K562 (cell line): ENCODE results near the gene C11orf54. TPM values are rescaled to one million over a fixed set of nuclear protein-coding genes. Genes with fewer than 3 reads are reported as not detected.

Experiments used
- FOXM1 ChIP-seq, 2 experiments: fragments of 450-650 bp in 1 of 2; sonication (generic) in 1 of 2; formaldehyde crosslinking in 1 of 2; IDR thresholded peaks; 2 replicates each; pipeline versions ENCODE4 v1.6.1 to v1.9.0; 2017 to 2022; ENCODE audit warnings: low read depth in 2 of 2, mild to moderate bottlenecking in 2 of 2, missing genetic modification reagents in 1 of 2, moderate library complexity in 1 of 2
- GABPB2 ChIP-seq: fragments of 250-450 bp; sonication (Bioruptor Pico); conservative IDR thresholded peaks from 2 replicates; pipeline ENCODE4 v1.5.1; 2021; ENCODE audit warnings: mild to moderate bottlenecking
- MAFF ChIP-seq: IDR thresholded peaks from 2 replicates; pipeline ENCODE4 v1.6.1; 2012; ENCODE audit warnings: low read length, improper control_type of control experiment
- RBM15 ChIP-seq: fragments of 200-400 bp; formaldehyde crosslinking; IDR thresholded peaks from 2 replicates; pipeline ENCODE4 v1.6.1; 2018; ENCODE audit warnings: mild to moderate bottlenecking, low read length, moderate library complexity; ENCODE audit not compliant: insufficient read depth
- ZBTB7A ChIP-seq: IDR thresholded peaks from 2 replicates; pipeline ENCODE4 v1.6.1; 2011; ENCODE audit warnings: low read depth, mild to moderate bottlenecking, low read length, moderate library complexity, borderline replicate concordance; ENCODE audit not compliant: control insufficient read depth
- ZSCAN32 ChIP-seq: fragments of 450-650 bp; formaldehyde crosslinking; IDR thresholded peaks from 2 replicates; pipeline ENCODE4 v1.4.0; 2020; ENCODE audit warnings: mild to moderate bottlenecking, moderate library complexity
- polyA plus RNA-seq, 8 experiments: library from polyadenylated mRNA; depleted of rRNA in 4 of 8; stranded (reverse) in 5 of 8; unstranded in 3 of 8; fragments of >200 nt; fragmentation: Nextera tagmentation in 2 of 8; fragmentation: Illumina TruSeq in 1 of 8; extraction: Ambion mirVana in 2 of 8; extraction: Trizol in 1 of 8; gene quantifications; 2 replicates each; pipeline versions ENCODE4 v1.2.1 to v1.2.3, GENCODE V29; 2011 to 2014; ENCODE audit warnings: inconsistent platforms in 1 of 8, missing spikeins in 1 of 8
- total RNA-seq, 7 experiments: library from RNA; depleted of rRNA in 6 of 7; stranded (reverse); fragments of >200 nt in 6 of 7; fragmentation: Illumina TruSeq in 2 of 7; extraction: Trizol in 2 of 7; gene quantifications; 2 replicates each; pipeline versions ENCODE4 v1.2.1 to v1.2.3, GENCODE V29; 2011 to 2021; ENCODE audit warnings: low replicate concordance in 1 of 7
- TF ChIP-seq, protein P1 (sequence below): fragments of 450-650 bp; IDR thresholded peaks from 2 replicates; pipeline ENCODE4 v1.6.1; 2014; ENCODE audit warnings: low read depth, mild to moderate bottlenecking, moderate library complexity, borderline replicate concordance
- TF ChIP-seq, protein P2 (sequence below): fragments of 450-650 bp; IDR thresholded peaks from 2 replicates; pipeline ENCODE4 v1.6.1; 2016; ENCODE audit warnings: mild to moderate bottlenecking, moderate library complexity
- TF ChIP-seq, protein P3 (sequence below): fragments of 450-650 bp; IDR thresholded peaks from 2 replicates; pipeline ENCODE4 v1.6.1; 2016; ENCODE audit warnings: mild to moderate bottlenecking

C11orf54 gene
- total and polyA plus RNA-seq, 9 of the 15 experiments (the other 6 are each of a cell fraction or from before 2014, with no cell fraction given): 13.4 to 33.0 (median 23.1) TPM

GRCh38 chr11:93718057-93718563 is 23.4 kb upstream of the C11orf54 start (continued):
- TF ChIP-seq, protein P1, sequence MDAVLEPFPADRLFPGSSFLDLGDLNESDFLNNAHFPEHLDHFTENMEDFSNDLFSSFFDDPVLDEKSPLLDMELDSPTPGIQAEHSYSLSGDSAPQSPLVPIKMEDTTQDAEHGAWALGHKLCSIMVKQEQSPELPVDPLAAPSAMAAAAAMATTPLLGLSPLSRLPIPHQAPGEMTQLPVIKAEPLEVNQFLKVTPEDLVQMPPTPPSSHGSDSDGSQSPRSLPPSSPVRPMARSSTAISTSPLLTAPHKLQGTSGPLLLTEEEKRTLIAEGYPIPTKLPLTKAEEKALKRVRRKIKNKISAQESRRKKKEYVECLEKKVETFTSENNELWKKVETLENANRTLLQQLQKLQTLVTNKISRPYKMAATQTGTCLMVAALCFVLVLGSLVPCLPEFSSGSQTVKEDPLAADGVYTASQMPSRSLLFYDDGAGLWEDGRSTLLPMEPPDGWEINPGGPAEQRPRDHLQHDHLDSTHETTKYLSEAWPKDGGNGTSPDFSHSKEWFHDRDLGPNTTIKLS: 0 out of 2 replicates have a peak, but pooled peaks have one; percentile 18
- TF ChIP-seq ZSCAN32 (CRISPR knock-in tag): no peak
- no peak for TF ChIP-seq ZBTB7A
- TF ChIP-seq, protein P2, sequence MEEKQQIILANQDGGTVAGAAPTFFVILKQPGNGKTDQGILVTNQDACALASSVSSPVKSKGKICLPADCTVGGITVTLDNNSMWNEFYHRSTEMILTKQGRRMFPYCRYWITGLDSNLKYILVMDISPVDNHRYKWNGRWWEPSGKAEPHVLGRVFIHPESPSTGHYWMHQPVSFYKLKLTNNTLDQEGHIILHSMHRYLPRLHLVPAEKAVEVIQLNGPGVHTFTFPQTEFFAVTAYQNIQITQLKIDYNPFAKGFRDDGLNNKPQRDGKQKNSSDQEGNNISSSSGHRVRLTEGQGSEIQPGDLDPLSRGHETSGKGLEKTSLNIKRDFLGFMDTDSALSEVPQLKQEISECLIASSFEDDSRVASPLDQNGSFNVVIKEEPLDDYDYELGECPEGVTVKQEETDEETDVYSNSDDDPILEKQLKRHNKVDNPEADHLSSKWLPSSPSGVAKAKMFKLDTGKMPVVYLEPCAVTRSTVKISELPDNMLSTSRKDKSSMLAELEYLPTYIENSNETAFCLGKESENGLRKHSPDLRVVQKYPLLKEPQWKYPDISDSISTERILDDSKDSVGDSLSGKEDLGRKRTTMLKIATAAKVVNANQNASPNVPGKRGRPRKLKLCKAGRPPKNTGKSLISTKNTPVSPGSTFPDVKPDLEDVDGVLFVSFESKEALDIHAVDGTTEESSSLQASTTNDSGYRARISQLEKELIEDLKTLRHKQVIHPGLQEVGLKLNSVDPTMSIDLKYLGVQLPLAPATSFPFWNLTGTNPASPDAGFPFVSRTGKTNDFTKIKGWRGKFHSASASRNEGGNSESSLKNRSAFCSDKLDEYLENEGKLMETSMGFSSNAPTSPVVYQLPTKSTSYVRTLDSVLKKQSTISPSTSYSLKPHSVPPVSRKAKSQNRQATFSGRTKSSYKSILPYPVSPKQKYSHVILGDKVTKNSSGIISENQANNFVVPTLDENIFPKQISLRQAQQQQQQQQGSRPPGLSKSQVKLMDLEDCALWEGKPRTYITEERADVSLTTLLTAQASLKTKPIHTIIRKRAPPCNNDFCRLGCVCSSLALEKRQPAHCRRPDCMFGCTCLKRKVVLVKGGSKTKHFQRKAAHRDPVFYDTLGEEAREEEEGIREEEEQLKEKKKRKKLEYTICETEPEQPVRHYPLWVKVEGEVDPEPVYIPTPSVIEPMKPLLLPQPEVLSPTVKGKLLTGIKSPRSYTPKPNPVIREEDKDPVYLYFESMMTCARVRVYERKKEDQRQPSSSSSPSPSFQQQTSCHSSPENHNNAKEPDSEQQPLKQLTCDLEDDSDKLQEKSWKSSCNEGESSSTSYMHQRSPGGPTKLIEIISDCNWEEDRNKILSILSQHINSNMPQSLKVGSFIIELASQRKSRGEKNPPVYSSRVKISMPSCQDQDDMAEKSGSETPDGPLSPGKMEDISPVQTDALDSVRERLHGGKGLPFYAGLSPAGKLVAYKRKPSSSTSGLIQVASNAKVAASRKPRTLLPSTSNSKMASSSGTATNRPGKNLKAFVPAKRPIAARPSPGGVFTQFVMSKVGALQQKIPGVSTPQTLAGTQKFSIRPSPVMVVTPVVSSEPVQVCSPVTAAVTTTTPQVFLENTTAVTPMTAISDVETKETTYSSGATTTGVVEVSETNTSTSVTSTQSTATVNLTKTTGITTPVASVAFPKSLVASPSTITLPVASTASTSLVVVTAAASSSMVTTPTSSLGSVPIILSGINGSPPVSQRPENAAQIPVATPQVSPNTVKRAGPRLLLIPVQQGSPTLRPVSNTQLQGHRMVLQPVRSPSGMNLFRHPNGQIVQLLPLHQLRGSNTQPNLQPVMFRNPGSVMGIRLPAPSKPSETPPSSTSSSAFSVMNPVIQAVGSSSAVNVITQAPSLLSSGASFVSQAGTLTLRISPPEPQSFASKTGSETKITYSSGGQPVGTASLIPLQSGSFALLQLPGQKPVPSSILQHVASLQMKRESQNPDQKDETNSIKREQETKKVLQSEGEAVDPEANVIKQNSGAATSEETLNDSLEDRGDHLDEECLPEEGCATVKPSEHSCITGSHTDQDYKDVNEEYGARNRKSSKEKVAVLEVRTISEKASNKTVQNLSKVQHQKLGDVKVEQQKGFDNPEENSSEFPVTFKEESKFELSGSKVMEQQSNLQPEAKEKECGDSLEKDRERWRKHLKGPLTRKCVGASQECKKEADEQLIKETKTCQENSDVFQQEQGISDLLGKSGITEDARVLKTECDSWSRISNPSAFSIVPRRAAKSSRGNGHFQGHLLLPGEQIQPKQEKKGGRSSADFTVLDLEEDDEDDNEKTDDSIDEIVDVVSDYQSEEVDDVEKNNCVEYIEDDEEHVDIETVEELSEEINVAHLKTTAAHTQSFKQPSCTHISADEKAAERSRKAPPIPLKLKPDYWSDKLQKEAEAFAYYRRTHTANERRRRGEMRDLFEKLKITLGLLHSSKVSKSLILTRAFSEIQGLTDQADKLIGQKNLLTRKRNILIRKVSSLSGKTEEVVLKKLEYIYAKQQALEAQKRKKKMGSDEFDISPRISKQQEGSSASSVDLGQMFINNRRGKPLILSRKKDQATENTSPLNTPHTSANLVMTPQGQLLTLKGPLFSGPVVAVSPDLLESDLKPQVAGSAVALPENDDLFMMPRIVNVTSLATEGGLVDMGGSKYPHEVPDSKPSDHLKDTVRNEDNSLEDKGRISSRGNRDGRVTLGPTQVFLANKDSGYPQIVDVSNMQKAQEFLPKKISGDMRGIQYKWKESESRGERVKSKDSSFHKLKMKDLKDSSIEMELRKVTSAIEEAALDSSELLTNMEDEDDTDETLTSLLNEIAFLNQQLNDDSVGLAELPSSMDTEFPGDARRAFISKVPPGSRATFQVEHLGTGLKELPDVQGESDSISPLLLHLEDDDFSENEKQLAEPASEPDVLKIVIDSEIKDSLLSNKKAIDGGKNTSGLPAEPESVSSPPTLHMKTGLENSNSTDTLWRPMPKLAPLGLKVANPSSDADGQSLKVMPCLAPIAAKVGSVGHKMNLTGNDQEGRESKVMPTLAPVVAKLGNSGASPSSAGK: peak; percentile 49; the same call in 1 of the 2 replicates
- TF ChIP-seq, protein P3, sequence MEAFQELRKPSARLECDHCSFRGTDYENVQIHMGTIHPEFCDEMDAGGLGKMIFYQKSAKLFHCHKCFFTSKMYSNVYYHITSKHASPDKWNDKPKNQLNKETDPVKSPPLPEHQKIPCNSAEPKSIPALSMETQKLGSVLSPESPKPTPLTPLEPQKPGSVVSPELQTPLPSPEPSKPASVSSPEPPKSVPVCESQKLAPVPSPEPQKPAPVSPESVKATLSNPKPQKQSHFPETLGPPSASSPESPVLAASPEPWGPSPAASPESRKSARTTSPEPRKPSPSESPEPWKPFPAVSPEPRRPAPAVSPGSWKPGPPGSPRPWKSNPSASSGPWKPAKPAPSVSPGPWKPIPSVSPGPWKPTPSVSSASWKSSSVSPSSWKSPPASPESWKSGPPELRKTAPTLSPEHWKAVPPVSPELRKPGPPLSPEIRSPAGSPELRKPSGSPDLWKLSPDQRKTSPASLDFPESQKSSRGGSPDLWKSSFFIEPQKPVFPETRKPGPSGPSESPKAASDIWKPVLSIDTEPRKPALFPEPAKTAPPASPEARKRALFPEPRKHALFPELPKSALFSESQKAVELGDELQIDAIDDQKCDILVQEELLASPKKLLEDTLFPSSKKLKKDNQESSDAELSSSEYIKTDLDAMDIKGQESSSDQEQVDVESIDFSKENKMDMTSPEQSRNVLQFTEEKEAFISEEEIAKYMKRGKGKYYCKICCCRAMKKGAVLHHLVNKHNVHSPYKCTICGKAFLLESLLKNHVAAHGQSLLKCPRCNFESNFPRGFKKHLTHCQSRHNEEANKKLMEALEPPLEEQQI: peak; percentile 71; the same call in 1 of the 2 replicates
- TF ChIP-seq RBM15: no peak
- TF ChIP-seq FOXM1 (IDR thresholded peaks at IDR 0.05; ENCODE audit: low read depth): peak; percentile 86
- no peak for TF ChIP-seq FOXM1 (CRISPR knock-in tag; IDR thresholded peaks at IDR 0.05; ENCODE audit: low read depth)
- TF ChIP-seq GABPB2 (CRISPR knock-in tag): no peak
- TF ChIP-seq MAFF: no peak; the same call in 1 of the 2 replicates
